ENCODE data around the gene HS6ST1.
"Not testable (repeated sequence)": the region's sequence is repeated elsewhere in the genome, so short reads cannot be mapped to it uniquely, and the experiment has no call there.

DNA sequence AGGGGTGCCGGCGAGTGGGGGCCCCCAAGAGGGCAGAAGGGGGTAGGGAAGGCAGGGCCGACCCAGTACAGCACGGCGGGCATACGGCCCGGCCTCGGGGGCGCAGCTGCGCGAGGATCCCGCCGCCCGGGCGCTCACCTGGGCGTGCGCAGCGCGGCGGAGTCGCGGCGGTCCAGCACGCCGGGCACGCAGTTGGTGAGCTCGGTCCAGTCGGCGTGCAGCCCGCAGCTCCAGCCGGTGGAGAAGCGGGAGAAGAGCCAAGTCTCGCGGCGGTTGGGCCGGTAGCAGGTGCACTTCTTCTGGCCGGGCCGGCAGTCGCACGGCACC is 806 bp downstream of the HS6ST1 start:
- TF ChIP-seq, protein P1, sequence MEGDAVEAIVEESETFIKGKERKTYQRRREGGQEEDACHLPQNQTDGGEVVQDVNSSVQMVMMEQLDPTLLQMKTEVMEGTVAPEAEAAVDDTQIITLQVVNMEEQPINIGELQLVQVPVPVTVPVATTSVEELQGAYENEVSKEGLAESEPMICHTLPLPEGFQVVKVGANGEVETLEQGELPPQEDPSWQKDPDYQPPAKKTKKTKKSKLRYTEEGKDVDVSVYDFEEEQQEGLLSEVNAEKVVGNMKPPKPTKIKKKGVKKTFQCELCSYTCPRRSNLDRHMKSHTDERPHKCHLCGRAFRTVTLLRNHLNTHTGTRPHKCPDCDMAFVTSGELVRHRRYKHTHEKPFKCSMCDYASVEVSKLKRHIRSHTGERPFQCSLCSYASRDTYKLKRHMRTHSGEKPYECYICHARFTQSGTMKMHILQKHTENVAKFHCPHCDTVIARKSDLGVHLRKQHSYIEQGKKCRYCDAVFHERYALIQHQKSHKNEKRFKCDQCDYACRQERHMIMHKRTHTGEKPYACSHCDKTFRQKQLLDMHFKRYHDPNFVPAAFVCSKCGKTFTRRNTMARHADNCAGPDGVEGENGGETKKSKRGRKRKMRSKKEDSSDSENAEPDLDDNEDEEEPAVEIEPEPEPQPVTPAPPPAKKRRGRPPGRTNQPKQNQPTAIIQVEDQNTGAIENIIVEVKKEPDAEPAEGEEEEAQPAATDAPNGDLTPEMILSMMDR (conservative IDR thresholded peaks at IDR 0.05 in 1 of 2, IDR thresholded peaks at IDR 0.05 in 1 of 2; ENCODE audit: extremely low read depth in 1 of 2, insufficient read depth in 1 of 2, low read depth in 1 of 2, low read length in 2 of 2), result not testable (repeated sequence)
- not testable (repeated sequence) for TF ChIP-seq EZH2 (IDR thresholded peaks at IDR 0.05; ENCODE audit: borderline replicate concordance, low read length)
